ENCODE results near the gene IRX4.

IRX4 gene

GRCh38 chr5:1891391-1891790 lies 8.7 kb upstream of the IRX4 start:
- no peak for DNase-seq (ENCODE audit: low spot score)

GRCh38 chr5:1890296-1890695 lies 7.6 kb upstream of the IRX4 start:
- DNase-seq (ENCODE audit: low spot score) = no peak

GRCh38 chr5:1889321-1890065 lies 6.8 kb upstream of the IRX4 start:
- DNase-seq (ENCODE audit: low spot score) = no peak

- no peak for DNase-seq (ENCODE audit: low spot score)
Observed at GRCh38 chr5:1888541-1889251, 6.0 kb upstream of the IRX4 start.

- DNase-seq (ENCODE audit: low spot score) = no peak
Observed at GRCh38 chr5:1887588-1888360, 5.0 kb upstream of the IRX4 start.

GRCh38 chr5:1886846-1887587 lies 4.3 kb upstream of the IRX4 start:
- no peak for DNase-seq (ENCODE audit: low spot score)

- no peak for DNase-seq (ENCODE audit: low spot score)
Observed at GRCh38 chr5:1885868-1886845, 3.4 kb upstream of the IRX4 start.

GRCh38 chr5:1885404-1885755 lies 2.7 kb upstream of the IRX4 start:
- DNase-seq (ENCODE audit: low spot score) = no peak

- DNase-seq (ENCODE audit: low spot score) = no peak
Observed at GRCh38 chr5:1884678-1885403, 2.1 kb upstream of the IRX4 start.

GRCh38 chr5:1883925-1884677 lies 1.4 kb upstream of the IRX4 start:
- DNase-seq (ENCODE audit: low spot score) = no peak

- DNase-seq (ENCODE audit: low spot score) = no peak
Observed at GRCh38 chr5:1883120-1883924, 597 bp upstream of the IRX4 start.

GRCh38 chr5:1881731-1882336 lies 891 bp downstream of the IRX4 start:
- no peak for DNase-seq (ENCODE audit: low spot score)

GRCh38 chr5:1881098-1881572 lies 1.6 kb downstream of the IRX4 start:
- no peak for DNase-seq (ENCODE audit: low spot score)

GRCh38 chr5:1880377-1881025 lies 2.2 kb downstream of the IRX4 start:
- no peak for DNase-seq (ENCODE audit: low spot score)

- no peak for DNase-seq (ENCODE audit: low spot score)
Observed at GRCh38 chr5:1879292-1880263, 3.1 kb downstream of the IRX4 start.

- no peak for DNase-seq (ENCODE audit: low spot score)
Observed at GRCh38 chr5:1878050-1878849, 4.5 kb downstream of the IRX4 start.
